Breast epithelium (tissue), 3 donors: ENCODE data around the gene LHFPL3.

Experiments used
- POLR2A ChIP-seq: fragments of 450-650 bp; IDR thresholded peaks from one replicate; pipeline ENCODE4 v1.6.1; 2016; ENCODE audit warnings: antibody characterized with exemption, mild to moderate bottlenecking, moderate library complexity
- POLR2AphosphoS5 ChIP-seq, 3 donors: sonication (generic); formaldehyde crosslinking; IDR thresholded peaks; one replicate each; pipeline ENCODE4 v1.6.1; 2017; ENCODE audit warnings: antibody characterized with exemption in 3 of 3
- TF ChIP-seq, protein P1 (sequence below), 3 donors: fragments of 450-650 bp; IDR thresholded peaks; one replicate each; pipeline ENCODE4 v1.5.1; 2016 to 2017; ENCODE audit warnings: antibody characterized with exemption in 3 of 3, mild to moderate bottlenecking in 3 of 3, moderate library complexity in 3 of 3

DNA sequence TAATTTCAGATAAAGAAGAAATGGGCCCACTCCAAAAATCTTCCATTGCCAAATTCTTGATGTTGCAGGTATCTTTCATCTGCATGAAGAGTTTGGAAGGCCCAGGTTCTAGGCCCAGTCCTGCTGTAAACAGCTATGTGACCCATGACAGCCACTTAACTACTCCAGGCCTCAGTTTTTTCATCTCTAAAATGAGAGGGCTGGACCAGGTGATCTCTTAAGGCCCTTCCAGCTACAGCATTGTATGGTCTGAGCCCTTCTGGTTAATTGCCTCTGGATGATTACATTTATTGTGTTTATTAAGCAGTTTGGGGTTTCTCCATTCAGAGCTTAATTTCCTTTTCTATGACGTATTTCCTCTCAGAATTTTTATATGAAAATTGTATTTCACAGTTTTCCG is 494.8 kb downstream of the LHFPL3 start:
- TF ChIP-seq, protein P1, sequence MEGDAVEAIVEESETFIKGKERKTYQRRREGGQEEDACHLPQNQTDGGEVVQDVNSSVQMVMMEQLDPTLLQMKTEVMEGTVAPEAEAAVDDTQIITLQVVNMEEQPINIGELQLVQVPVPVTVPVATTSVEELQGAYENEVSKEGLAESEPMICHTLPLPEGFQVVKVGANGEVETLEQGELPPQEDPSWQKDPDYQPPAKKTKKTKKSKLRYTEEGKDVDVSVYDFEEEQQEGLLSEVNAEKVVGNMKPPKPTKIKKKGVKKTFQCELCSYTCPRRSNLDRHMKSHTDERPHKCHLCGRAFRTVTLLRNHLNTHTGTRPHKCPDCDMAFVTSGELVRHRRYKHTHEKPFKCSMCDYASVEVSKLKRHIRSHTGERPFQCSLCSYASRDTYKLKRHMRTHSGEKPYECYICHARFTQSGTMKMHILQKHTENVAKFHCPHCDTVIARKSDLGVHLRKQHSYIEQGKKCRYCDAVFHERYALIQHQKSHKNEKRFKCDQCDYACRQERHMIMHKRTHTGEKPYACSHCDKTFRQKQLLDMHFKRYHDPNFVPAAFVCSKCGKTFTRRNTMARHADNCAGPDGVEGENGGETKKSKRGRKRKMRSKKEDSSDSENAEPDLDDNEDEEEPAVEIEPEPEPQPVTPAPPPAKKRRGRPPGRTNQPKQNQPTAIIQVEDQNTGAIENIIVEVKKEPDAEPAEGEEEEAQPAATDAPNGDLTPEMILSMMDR (IDR thresholded peaks at IDR 0.05): no peak
- TF ChIP-seq POLR2A: no peak
- TF ChIP-seq POLR2AphosphoS5 (IDR thresholded peaks at IDR 0.05): no peak
